Activated CD4-positive, alpha-beta T cell treated with anti-CD3 and anti-CD28 coated beads, Interleukin-10, Interleukin-2, amounts not matched to agents 100 ng/mL and 50 ng/mL, durations not matched to agents 16 hours and 8 hours (primary cell): Measurements from ENCODE around the gene CDH16.
"Not testable (repeated sequence)": the region's sequence is repeated elsewhere in the genome, so short reads cannot be mapped to it uniquely, and the experiment has no call there.

Source experiments
- DNase-seq: peaks from one replicate; pipeline ENCODE4 v3.0.0-alpha.2; 2020

The CDH16 gene, protein sequence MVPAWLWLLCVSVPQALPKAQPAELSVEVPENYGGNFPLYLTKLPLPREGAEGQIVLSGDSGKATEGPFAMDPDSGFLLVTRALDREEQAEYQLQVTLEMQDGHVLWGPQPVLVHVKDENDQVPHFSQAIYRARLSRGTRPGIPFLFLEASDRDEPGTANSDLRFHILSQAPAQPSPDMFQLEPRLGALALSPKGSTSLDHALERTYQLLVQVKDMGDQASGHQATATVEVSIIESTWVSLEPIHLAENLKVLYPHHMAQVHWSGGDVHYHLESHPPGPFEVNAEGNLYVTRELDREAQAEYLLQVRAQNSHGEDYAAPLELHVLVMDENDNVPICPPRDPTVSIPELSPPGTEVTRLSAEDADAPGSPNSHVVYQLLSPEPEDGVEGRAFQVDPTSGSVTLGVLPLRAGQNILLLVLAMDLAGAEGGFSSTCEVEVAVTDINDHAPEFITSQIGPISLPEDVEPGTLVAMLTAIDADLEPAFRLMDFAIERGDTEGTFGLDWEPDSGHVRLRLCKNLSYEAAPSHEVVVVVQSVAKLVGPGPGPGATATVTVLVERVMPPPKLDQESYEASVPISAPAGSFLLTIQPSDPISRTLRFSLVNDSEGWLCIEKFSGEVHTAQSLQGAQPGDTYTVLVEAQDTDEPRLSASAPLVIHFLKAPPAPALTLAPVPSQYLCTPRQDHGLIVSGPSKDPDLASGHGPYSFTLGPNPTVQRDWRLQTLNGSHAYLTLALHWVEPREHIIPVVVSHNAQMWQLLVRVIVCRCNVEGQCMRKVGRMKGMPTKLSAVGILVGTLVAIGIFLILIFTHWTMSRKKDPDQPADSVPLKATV

DNA sequence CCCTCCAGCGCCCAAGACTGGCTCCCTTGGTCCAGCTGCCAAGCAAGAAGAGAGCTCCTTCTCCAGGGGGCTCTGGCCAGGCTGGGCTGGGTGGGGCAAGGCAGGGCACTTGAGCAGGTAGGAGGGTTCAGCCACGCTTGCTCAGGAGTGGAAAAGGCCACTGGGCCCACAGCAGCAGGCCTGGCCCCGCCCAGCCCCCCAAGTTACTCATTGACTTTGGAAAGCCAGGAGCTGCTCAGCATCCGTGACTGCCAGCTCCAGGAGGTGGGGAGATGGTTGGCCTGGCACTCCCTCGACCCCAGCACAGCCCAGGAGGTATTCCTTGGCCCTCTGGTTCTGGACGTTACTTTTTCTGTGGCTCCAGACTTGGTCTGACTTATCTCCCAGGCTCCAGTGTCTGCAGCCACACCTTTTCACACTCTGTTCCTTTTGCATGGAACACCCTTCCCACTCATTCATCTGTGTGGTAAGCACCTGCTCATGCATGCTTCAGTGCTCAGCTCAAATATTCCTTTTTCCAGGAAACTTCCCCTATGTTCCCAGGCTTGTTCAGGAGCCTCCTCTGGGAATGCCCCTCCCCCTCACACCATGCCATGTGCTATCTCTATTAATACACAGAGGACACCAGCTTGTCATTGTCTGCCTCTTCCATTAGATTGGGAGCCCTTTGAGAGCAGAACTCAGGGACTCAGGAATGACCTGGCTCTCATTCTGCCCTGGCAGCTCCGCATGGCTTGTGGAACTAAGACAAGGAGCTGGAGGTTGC lies at the start of gene CDH16:
CDH16 (minus strand) TSS at position 83 of the 766 bp plus-strand sequence. CDS start 820 bp downstream, outside the sequence.
- no peak for DNase-seq

DNA sequence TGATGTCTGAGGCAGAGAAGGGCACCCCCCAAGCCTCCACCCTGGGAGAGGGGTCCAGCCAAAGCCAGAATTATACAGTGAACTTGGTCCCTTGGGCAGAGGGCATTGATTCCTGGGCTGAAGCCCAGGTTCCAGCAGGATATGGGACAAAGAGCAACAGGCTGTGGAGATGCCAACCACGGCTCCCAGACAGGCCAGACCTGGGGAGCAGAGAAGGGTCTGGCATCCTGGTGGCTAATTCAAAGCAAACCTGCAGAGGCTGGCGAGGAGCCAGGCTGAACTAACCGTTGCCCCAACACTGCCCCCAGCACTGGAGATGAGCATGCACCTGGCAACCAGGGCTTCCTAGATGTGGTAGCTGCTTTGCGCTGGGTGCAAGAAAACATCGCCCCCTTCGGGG lies 45.4 kb upstream of the CDH16 start:
- DNase-seq, result no peak

DNA sequence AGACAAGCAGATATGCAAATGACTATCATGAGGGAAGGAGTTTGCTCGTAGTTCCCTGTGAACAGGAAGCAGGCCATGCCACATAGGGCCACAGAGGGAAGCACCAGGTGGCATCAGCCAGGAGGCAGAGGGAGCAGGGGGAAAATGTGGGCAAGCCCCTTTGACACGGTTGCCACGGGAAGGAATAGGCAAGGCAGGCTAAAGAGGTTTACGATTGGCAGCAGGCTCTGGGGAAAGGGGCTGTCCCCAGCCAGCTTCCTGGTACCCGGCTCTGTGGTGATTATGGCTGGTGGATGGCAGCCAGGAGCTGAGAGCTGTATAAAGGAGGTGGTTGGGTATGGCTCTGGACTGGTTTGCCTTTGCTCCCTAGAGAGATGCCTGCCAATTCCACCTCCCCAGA lies 43.2 kb upstream of the CDH16 start:
- DNase-seq, result peak; percentile 35

DNA sequence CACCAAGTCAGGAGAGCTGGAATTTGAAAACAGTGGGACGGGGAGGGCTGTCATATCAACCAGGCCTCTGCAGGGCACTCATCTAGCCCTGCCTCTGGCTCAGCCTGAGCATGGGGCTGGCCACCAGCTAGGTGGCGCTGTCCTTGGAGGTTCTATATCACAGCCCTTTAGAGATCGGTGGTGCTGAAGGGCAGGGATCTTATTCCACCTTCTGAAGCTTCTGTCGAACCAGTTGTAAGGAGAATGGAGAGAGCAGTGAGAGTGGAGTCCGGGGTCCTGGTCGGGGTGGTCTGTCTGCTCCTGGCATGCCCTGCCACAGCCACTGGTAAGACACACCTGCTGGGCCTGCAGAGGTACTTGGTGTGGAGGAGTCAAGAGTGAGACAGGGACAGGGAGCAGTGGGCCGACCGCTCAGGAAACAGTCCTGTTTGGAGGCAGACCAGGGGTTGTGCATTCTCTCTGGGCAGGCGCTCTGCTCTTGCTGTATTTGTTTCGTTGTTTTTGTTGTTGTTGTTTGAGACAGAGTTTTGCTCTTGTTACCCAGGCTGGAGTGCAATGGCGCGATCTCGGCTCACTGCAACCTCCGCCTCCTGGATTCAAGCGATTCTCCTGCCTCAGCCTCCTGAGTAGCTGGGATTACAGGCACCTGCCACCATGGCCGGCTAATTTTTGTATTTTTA lies 42.5 kb upstream of the CDH16 start, which contains the start of gene CES3:
CES3 (plus strand) TSS at position 202 of the 680 bp plus-strand sequence; CDS start at position 244, 42 bp downstream.
- DNase-seq, result peak; percentile 84

DNA sequence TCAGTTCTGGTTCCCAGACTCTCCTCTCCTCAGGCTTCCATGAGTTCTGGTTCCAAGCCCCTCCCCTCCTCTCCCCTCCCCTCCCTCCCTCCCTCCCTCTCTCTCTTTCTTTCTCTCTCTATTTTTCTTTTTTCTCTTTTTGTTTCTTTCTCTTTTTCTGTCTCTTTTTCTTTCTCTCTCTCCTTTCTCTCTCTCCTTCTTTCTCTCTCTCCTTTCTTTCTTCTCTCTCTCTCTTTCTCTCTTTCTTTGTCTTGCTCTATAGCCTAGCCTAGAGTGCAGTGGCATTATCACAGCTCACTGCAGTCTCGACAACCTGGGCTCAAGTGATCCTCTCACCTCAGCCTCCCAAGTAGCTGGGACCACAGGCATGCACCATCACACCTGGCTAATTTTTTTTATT lies 41.6 kb upstream of the CDH16 start:
- no peak for DNase-seq

DNA sequence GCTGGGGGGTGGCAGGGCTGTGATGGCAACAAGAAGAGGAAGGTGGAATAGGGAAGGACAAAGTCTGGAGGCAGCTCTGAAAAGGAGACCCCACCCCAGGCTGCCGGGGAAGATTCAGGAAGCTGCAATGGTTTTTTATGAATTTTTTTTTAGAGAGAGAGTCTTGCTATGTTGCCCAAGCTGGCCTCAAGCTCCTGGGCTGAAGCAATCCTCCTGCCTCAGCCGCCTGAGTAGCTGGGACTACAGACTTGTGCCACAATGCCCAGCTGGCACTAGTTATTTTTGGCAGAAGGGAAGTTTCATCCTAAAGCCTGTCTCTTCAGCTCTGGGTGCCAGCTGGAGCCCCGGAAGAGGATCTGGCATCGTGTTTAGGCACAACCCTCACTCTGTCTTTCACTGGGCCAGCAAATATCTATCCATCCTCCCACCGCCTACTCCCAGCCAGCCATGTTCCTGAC lies 41.0 kb upstream of the CDH16 start:
- no peak for DNase-seq

DNA sequence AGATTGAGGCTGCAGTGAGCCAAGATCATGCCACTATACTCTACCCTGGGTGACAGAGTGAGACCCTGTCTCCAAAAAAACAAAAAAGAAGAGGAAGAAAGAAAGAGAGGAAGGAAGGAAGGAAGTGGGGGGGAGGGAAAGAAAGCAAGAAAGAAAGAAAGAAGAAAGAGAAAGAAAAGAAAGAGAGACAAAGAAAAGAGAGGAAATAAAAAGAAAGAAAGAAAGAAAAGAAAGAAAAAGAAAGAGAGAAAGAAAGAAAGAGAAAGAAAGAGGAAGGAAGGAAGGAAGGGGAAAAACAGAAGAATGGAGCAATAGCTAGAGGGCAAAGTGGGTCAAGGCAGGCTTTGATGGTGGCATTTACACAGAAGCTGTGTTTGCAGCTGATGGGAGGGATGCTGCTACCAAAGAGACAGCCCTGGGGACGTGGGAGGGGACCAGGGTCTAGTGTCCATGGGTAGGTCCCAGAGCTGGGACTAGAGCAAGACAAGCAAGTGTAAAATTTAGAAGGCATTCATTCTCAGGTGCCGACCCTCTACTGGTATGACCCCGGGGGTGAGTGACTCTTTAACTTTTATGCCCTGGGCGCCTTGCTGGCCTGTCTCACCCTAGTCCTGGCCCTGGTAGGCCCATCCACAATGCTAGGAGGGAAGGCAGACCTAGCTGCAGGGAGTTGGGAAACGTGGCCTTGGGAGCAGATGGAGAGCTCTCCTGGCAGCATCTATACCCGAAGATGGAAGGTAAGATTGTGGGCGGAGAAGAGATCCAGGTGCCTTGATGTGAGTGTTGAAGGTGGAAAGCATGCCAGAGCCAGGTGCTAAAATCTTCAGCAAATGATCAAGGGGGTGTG lies 40.4 kb upstream of the CDH16 start:
- no peak for DNase-seq

DNA sequence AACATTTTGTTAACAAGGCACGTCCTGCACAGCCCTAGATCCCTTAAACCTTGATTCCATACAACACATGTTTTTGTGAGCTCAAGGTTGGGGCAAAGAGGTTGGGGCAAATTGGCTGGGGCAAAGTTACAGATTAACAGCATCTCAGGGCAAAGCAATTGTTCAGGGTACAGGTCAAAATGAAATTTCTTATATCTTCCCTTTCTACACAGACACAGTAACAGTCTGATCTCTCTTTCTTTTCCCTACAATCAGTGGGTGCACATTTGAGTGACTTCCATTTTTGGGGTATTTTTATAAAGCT lies 37.4 kb upstream of the CDH16 start:
- DNase-seq, result not testable (repeated sequence)

DNA sequence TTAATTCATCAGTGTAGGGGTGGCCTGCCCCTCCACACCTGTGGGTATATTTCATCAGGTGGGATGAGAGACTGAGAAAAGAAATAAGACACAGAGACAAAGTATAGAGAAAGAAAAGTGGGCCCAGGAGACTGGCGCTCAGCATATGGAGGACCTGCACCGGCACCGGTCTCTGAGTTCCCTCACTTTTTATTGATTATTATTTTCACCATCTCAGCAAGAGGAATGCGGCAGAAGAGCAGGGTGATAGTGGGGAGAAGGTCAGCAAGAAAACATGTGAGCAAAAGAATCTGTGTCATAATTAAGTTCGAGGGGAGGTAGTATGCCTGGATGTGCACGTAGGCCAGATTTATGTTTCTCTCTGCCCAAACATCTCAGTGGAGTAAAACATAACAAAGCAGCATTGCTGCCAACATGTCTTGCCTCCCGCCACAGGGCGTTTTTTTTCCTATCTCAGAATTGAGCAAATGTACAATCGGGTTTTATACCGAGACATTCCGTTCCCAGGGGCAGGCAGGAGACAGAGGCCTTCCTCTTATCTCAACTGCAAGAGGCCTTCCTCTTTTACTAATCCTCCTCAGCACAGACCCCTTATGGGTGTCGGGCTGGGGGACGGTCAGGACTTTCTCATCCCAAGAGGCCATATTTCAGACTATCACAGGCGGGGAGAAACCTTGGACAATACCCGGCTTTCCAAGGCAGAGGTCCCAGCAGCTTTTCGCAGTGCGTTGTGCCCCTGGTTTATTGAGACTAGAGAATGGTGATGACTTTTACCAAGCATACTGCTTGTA lies 36.9 kb upstream of the CDH16 start:
- not testable (repeated sequence) for DNase-seq

DNA sequence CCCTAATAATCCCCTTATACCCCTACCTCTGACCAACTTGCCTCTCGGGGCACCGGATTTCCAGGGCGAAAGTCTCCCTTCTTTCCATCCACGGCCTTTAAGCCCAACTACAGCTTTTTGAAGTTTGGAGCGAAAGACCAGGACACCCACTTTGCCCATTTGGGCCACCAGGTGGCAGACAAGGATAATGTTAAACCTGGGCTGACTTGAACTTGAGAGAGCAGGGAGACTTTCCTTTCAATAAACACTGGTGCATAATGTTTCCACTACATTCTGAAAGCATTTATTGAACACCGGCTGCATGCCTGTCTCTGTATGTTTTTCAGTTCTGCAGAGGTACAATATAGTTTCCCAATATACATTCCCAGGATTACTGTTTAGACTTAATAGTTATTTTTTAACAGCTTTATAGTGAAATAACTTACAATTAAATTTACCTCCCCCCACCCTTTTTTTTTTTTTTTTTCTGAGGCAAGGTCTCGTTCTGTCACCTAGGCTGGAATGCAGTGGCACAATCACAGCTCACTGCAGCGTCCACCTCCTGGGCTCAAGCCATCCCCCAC lies 35.5 kb upstream of the CDH16 start:
- peak; percentile 87 for DNase-seq

DNA sequence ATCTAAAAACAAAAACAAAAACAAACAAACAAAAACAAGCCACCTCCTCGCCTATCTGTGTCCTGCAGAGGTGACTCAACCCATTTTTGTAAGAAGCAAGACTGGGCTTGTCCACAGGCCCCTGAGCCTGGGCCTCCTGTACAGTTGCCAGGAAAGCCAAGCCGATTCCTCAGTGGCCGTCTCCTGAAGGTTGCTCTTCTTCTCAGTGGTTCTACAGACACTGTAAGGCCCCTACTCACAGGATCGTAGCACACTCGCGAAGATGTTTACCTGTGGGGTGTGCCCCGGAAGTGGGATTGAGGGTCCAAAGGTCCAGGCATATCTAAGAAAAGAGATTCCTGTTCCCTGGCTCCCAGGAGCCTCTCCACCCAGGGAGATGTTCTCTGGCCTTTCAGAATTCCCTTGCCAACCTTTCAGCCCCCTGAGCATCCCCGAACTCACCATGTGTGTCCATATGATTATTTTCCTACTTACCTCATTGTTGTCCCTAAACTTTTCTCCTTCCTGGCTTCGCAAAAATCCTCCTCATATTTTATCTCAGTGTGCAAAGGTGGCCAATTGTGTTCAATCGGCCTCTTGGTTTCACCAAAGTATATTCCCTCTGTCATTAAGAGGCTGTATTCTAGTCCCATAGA lies 34.9 kb upstream of the CDH16 start:
- DNase-seq, result no peak

DNA sequence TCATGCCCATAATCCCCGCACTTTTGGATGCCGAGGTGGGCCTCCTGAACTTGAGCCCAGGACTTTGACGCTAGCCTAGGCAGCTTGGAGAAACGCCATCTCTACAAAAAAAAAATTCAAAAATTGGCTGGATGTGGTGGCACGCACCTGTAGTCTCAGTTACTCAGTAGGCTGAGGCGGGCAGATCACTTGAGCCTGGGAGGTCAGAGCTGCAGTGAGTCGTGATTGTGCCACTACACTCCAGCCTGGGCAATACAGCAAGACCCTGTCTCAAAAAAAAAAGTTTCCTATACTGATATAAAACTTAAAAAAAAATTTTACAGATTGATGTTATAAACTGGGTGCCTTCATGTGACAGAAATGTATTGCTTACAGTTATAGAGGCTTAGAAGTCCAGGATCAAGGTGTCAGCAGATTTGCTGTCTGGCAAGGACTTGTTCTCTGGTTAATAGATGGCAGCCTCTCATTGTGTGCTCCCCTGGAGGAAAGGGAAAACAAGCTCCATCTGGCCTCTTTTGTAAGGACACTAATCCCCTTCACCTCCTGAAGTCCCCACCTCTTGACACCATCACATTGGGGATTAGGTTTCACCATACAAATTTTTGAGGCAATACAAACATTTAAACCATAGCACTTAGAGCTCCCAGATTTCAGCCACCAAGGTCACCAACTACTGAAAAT lies 33.9 kb upstream of the CDH16 start:
- no peak for DNase-seq

DNA sequence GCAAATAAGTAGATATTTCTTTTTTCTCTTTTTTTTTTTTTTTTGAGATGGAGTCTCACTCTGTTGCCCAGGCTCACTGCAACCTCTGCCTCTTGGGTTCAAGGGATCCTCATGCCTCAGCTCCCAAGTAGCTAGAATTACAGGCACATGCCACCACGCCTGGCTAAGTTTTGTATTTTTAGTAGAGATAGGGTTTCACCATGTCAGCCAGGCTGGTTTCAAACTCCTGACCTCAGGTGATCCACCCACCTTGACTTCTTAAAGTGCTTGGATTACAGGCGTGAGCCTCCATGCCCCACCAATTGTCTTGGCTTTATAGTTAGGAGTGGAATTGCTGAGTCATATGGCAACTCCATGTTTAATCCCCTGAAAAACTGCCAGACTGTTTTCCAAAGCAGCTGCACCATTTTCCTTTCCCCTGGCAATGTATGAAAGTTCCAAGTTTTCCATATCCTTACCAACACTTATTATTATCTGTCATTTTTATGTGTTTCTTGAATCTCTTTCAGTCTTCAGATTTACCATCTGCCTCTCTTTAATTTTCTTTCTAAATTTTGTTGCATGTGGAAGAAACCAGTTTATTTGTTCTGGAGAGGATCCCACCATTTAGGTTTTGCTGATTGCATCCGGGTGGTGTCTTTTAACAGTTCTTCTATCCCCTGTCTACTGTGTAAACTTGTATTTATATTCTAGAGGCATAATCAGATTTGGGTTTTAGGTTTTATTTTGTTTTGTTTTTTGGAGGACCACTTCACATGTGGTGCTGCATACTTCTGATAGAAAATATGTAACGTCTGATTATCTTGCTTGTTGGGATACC lies 32.5 kb upstream of the CDH16 start:
- DNase-seq, result no peak

DNA sequence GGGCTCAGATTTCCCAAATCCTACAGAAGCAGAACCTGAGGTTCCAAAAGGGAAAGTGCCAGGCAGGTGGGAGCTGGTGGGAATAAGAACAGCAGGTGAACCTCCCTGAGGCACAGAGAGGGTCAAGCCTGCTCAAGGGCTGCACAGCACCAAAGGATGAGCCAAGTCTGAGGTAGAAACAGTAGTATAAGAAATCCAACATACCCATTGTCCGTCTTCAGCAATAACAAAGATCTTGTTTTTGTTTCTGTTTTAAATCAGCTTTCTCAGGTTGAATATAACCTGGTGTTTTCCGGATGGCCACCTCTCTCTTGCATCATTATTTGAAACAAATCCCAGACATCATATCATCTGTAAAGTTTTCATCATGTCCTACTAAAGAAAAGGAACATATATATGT lies 31.8 kb upstream of the CDH16 start:
- DNase-seq, result peak; percentile 51

DNA sequence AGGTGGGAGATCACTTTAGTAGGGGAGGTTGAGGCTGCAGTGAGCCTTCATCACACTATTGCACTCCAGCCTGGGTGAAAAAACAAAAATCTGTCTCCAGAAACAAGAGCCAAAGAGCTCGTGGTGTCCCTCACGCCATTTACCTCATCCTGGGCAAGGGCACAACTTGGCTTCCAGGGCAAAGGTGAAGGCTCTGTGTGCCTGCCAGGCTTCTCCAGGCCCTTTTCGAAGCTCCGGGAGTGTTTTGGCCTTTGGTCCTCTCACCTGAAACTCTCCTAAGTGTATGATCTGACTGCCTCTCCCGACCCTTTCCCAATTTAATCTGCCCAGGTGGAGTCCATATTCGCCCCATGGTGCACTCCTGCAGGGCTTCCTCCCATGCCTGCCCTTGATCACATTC lies 30.8 kb upstream of the CDH16 start:
- no peak for DNase-seq

DNA sequence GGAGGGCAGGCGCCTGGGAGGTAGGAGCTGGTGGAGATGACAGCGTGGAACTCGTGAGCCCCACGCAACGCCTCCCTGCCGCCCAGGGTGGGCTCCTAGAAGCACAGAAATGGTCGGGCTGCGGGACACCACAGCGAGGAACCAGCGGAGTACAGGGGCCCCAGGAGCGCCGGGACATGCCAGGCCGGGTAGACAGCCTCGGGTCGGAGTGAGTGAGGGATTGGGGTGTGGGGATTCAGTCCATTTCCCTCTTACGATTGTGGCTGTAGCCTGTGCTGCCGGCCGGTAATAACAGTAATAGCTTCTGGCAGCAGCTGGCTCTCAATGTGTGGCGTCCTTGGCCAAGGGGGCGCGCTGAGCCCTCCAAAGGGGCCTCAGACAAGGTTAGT lies 30.1 kb upstream of the CDH16 start:
- DNase-seq, result no peak

DNA sequence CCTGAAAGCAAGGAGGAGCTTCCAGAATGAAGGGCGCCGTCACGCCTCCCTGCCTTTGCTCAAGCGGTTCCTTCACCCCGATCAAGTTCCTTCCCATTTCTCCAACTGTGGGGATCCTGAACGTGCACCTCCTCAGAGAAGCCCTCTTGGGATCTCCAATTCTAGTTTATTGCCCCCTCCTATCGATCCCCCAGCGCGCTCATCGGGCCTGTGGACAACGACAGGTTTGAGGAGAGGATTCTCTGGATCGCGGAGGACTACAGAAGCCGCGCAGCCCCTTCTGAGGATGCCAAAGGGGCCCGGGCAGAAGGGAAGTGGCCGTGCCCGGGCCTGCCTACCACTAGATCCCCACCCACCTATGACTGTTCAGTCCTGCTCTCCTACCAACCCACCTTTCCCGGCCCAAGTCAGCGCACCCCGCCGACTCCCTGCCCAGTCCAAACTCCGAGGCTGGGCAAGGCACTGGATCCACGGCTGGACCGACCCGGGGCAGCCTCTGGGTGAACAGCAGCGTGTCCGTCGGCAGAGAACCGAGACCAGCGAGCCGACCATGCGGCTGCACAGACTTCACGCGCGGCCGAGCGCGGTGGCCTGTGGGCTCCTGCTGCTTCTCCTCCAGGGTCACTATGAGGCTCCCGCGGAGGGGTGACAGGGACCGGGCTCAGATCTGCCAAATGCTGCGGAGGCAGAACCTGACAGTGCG lies 29.6 kb upstream of the CDH16 start:
- DNase-seq, result no peak
